A673 (cell line): Measurements from ENCODE around the gene GCGR.

Experiments used
- EZH2 ChIP-seq: fragments of 200-600 bp; sonication (generic); IDR thresholded peaks from 2 replicates; pipeline ENCODE4 v1.6.1; 2017; ENCODE audit warnings: borderline replicate concordance, low read depth, mild to moderate bottlenecking, mixed read lengths, antibody characterized with exemption, low read length; ENCODE audit not compliant: poor library complexity, severe bottlenecking
- TF ChIP-seq, protein P1 (sequence below): fragments of 300-800, 200-600 bp; sonication (generic); conservative IDR thresholded peaks from 2 replicates; pipeline ENCODE4 v1.5.1; 2017; ENCODE audit warnings: low read depth, mild to moderate bottlenecking, antibody characterized with exemption, low read length, moderate library complexity, mixed read lengths

DNA sequence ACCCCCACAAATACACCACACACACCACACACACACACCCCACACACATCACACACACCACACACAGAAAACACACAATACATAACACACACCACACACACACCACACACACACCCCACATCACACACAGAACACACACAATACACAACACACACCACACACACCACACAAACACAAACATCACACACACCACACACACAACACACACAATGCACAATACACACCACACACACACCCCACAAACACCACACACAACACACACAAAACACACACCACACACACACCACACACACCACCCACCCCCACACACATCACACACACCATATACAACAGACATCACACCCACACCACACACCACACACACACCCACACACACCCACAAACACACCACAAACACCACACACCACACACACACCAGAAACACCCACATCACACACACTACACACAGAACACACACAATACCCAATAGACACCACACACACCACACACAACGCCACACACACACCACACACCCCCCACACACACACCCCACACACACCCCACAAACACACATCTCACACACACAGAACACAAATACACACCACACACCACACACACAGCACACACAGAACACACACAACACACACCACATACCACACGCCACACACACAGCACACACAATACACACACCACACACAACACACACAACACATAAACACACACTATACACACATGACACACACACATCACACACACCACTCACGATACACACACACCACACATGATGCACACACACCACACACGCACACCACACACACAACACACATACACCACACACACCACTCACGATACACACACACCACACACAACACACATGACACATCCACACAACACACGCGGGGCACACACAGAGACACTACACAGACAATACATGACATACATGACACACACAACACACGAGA, 11.0 kb upstream of the GCGR start:
- TF ChIP-seq, protein P1, sequence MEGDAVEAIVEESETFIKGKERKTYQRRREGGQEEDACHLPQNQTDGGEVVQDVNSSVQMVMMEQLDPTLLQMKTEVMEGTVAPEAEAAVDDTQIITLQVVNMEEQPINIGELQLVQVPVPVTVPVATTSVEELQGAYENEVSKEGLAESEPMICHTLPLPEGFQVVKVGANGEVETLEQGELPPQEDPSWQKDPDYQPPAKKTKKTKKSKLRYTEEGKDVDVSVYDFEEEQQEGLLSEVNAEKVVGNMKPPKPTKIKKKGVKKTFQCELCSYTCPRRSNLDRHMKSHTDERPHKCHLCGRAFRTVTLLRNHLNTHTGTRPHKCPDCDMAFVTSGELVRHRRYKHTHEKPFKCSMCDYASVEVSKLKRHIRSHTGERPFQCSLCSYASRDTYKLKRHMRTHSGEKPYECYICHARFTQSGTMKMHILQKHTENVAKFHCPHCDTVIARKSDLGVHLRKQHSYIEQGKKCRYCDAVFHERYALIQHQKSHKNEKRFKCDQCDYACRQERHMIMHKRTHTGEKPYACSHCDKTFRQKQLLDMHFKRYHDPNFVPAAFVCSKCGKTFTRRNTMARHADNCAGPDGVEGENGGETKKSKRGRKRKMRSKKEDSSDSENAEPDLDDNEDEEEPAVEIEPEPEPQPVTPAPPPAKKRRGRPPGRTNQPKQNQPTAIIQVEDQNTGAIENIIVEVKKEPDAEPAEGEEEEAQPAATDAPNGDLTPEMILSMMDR = no peak
- no peak for TF ChIP-seq EZH2
